Loucy (cell line): ENCODE results near the gene LDLRAD4.

Experiments used
- EZH2phosphoT487 ChIP-seq: fragments of 200-600 bp; IDR thresholded peaks from 2 replicates; pipeline ENCODE4 v1.6.1; 2018; ENCODE audit warnings: antibody characterized with exemption, mild to moderate bottlenecking, moderate library complexity, borderline replicate concordance
- TF ChIP-seq, protein P1 (sequence below): fragments of 200-600 bp; sonication (generic); conservative IDR thresholded peaks from 2 replicates; pipeline ENCODE4 v1.5.1; 2014; ENCODE audit warnings: mild to moderate bottlenecking, antibody characterized with exemption, low read length

DNA sequence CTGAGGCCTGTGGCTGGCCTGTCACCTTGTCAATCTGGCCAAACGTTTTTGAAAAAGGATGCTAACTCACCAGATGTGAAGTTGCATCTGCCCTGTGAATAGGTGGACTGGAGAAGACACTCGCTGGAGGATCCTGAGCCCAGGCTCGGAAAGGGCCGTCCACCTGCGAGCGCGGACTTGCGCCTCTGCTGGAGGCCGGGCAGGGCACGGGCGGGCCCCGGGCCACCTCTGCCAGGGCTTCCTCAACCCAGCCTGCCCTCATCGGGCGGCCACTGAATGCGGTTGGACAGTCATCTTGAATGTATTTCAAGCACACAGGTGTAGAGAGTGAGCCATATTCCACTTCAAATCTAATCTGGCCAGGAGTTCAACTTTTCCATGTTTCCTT, 423.9 kb downstream of the LDLRAD4 start:
- TF ChIP-seq, protein P1, sequence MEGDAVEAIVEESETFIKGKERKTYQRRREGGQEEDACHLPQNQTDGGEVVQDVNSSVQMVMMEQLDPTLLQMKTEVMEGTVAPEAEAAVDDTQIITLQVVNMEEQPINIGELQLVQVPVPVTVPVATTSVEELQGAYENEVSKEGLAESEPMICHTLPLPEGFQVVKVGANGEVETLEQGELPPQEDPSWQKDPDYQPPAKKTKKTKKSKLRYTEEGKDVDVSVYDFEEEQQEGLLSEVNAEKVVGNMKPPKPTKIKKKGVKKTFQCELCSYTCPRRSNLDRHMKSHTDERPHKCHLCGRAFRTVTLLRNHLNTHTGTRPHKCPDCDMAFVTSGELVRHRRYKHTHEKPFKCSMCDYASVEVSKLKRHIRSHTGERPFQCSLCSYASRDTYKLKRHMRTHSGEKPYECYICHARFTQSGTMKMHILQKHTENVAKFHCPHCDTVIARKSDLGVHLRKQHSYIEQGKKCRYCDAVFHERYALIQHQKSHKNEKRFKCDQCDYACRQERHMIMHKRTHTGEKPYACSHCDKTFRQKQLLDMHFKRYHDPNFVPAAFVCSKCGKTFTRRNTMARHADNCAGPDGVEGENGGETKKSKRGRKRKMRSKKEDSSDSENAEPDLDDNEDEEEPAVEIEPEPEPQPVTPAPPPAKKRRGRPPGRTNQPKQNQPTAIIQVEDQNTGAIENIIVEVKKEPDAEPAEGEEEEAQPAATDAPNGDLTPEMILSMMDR: no peak
- no peak for TF ChIP-seq EZH2phosphoT487
